IPS-18c (cell line): Measurements from ENCODE around the gene NCKAP5.

ENCODE experiments used
- H3K4me3 ChIP-seq: 2 replicates; pipeline ENCODE4 v1.7.0; 2013; ENCODE audit warnings: low read depth, mild to moderate bottlenecking, low read length, moderate library complexity; ENCODE audit not compliant: insufficient read depth
- H3K9me3 ChIP-seq: one replicate; pipeline ENCODE4 v1.6.1; 2013; ENCODE audit warnings: mild to moderate bottlenecking, low read length, moderate library complexity; ENCODE audit not compliant: control insufficient read depth, insufficient read depth

The NCKAP5 gene

GRCh38 chr2:133586978-133587377, 18.7 kb upstream of the NCKAP5 start:
- no peak overlapping the region for H3K4me3 ChIP-seq

GRCh38 chr2:133581010-133581760, 12.9 kb upstream of the NCKAP5 start:
- H3K4me3 ChIP-seq, result no peak overlapping the region
- no peaks in the 10 kb centered on the region for H3K9me3 ChIP-seq

More at GRCh38 chr2:133586978-133587377, 18.7 kb upstream of the NCKAP5 start:
- H3K9me3 ChIP-seq, result no peaks in the 10 kb centered on the region

GRCh38 chr2:133579274-133579673, 11.0 kb upstream of the NCKAP5 start:
- no peak overlapping the region for H3K4me3 ChIP-seq
- no peaks in the 10 kb centered on the region for H3K9me3 ChIP-seq

- Histone ChIP-seq H3K9me3 (no peaks in the 10 kb centered on the region), H3K4me3 (no peak overlapping the region)
Observed at GRCh38 chr2:133576714-133577113, 8.5 kb upstream of the NCKAP5 start.

GRCh38 chr2:133574620-133575019, 6.4 kb upstream of the NCKAP5 start:
- Histone ChIP-seq H3K9me3 (no peaks in the 10 kb centered on the region), H3K4me3 (no peak overlapping the region)

GRCh38 chr2:133574186-133574585, 5.9 kb upstream of the NCKAP5 start:
- Histone ChIP-seq H3K9me3 (no peaks in the 10 kb centered on the region), H3K4me3 (no peak overlapping the region)

- Histone ChIP-seq H3K9me3 (no peaks in the 10 kb centered on the region), H3K4me3 (no peak overlapping the region)
Observed at GRCh38 chr2:133573491-133574162, 5.4 kb upstream of the NCKAP5 start.

GRCh38 chr2:133571249-133571648, 3.0 kb upstream of the NCKAP5 start:
- no peaks in the 10 kb centered on the region for H3K9me3 ChIP-seq
- H3K4me3 ChIP-seq, result no peak overlapping the region

- H3K9me3 ChIP-seq, result no peaks in the 10 kb centered on the region
- H3K4me3 ChIP-seq, result no peak overlapping the region
Observed at GRCh38 chr2:133570542-133570941, 2.3 kb upstream of the NCKAP5 start.

GRCh38 chr2:133569286-133569830, 1.1 kb upstream of the NCKAP5 start:
- H3K4me3 ChIP-seq, result no peak overlapping the region
- no peaks in the 10 kb centered on the region for H3K9me3 ChIP-seq

- Histone ChIP-seq H3K4me3 (no peak overlapping the region), H3K9me3 (no peaks in the 10 kb centered on the region)
Observed at GRCh38 chr2:133568598-133568997, 335 bp upstream of the NCKAP5 start.

- Histone ChIP-seq H3K4me3 (no peak overlapping the region), H3K9me3 (no peaks in the 10 kb centered on the region)
Observed at GRCh38 chr2:133562558-133562957, 5.7 kb downstream of the NCKAP5 start.

- Histone ChIP-seq H3K4me3 (no peak overlapping the region), H3K9me3 (no peaks in the 10 kb centered on the region)
Observed at GRCh38 chr2:133561045-133561852, 7.0 kb downstream of the NCKAP5 start.

GRCh38 chr2:133557614-133558013, 10.6 kb downstream of the NCKAP5 start:
- Histone ChIP-seq H3K9me3 (no peaks in the 10 kb centered on the region), H3K4me3 (no peak overlapping the region)

- Histone ChIP-seq H3K4me3 (no peak overlapping the region), H3K9me3 (no peaks in the 10 kb centered on the region)
Observed at GRCh38 chr2:133553838-133554408, 14.3 kb downstream of the NCKAP5 start.

- H3K9me3 ChIP-seq, result no peaks in the 10 kb centered on the region
- H3K4me3 ChIP-seq, result no peak overlapping the region
Observed at GRCh38 chr2:133553251-133553650, 15.0 kb downstream of the NCKAP5 start.

- H3K9me3 ChIP-seq, result no peaks in the 10 kb centered on the region
- H3K4me3 ChIP-seq, result no peak overlapping the region
Observed at GRCh38 chr2:133552821-133553220, 15.4 kb downstream of the NCKAP5 start.
